B cell (primary cell): Measurements from ENCODE around the gene YBEY. TPM values are rescaled to one million over a fixed set of nuclear protein-coding genes. Genes with fewer than 3 reads are reported as not detected.
A peak's percentile ranks its signal among the peaks of the same experiment; 100 is the strongest.

ENCODE experiments used
- ATAC-seq: fragments of 200-7000 bp; cut with Tn5 transposase; one replicate; pipeline ENCODE4 v1.10.0; 2021; ENCODE audit warnings: low read depth, mild to moderate bottlenecking, moderate number of reproducible peaks, moderate library complexity
- CTCF ChIA-PET: fragments of 350-600 bp; sonication (Branson Sonifier 250); formaldehyde crosslinking; loops from one replicate; lab custom pipeline; 2021; ENCODE audit warnings: antibody characterized with exemption, inconsistent platforms; lab: Charles Lee
- POLR2A ChIA-PET: fragments of 350-600 bp; sonication (Branson Sonifier 250); formaldehyde crosslinking; loops from one replicate; lab custom pipeline; 2021; ENCODE audit warnings: antibody characterized with exemption; lab: Charles Lee
- DNase-seq: peaks from one replicate; pipeline ENCODE4 v3.0.0; 2013
- H2AFZ ChIP-seq: 2 replicates; pipeline ENCODE4 v1.6.1; 2012; ENCODE audit warnings: mild to moderate bottlenecking, low read depth, low read length; ENCODE audit not compliant: insufficient read depth, poor library complexity, severe bottlenecking
- H3K27ac ChIP-seq, 2 donors: 1 replicate in 1 of 2; 2 replicates in 1 of 2; pipeline ENCODE4 v1.5.1; 2012 to 2013; ENCODE audit warnings: low read length in 2 of 2, mild to moderate bottlenecking in 2 of 2, moderate library complexity in 1 of 2
- H3K27me3 ChIP-seq, 4 experiments: fragments of 200-600 bp in 1 of 4; sonication (generic) in 1 of 4; replicated peaks in 1 of 4; 1 replicate in 2 of 4; 2 replicates in 2 of 4; pipeline versions ENCODE4 v1.6.1 to v1.7.0; 2013 to 2016; ENCODE audit warnings: low read length in 3 of 4, mild to moderate bottlenecking in 2 of 4, mixed read lengths in 1 of 4, moderate library complexity in 1 of 4; ENCODE audit not compliant: insufficient read depth in 4 of 4, control insufficient read depth in 3 of 4; ENCODE audit errors: control extremely low read depth in 1 of 4
- H3K36me3 ChIP-seq, 2 experiments: replicated peaks in 1 of 2; 1 replicate in 1 of 2; 2 replicates in 1 of 2; pipeline versions ENCODE4 v1.6.1 to v1.7.1; 2013; ENCODE audit warnings: low read length in 1 of 2; ENCODE audit not compliant: insufficient read depth in 2 of 2, control insufficient read depth in 1 of 2; ENCODE audit errors: control extremely low read depth in 1 of 2, extremely low read depth in 1 of 2
- H3K4me1 ChIP-seq, 2 donors: fragments of 200-600 bp in 1 of 2; sonication (generic) in 1 of 2; 1 replicate in 1 of 2; 2 replicates in 1 of 2; pipeline versions ENCODE4 v1.5.1 to v1.6.1; 2013 to 2017; ENCODE audit warnings: low read length in 2 of 2; ENCODE audit not compliant: control insufficient read depth in 2 of 2, insufficient read depth in 2 of 2
- H3K4me2 ChIP-seq: replicated peaks from 2 replicates; pipeline ENCODE3; 2012; ENCODE audit warnings: mild to moderate bottlenecking, low read depth, low read length; ENCODE audit not compliant: poor library complexity, severe bottlenecking
- H3K4me3 ChIP-seq, 5 experiments: fragments of 200-600 bp in 1 of 5; sonication (generic) in 1 of 5; 1 replicate in 3 of 5; 2 replicates in 2 of 5; pipeline versions ENCODE4 v1.5.1 to v1.7.0; 2011 to 2016; ENCODE audit warnings: low read length in 4 of 5, mild to moderate bottlenecking in 4 of 5, low read depth in 2 of 5, control low read depth in 1 of 5, moderate library complexity in 1 of 5; ENCODE audit not compliant: insufficient read depth in 1 of 5; ENCODE audit errors: control extremely low read depth in 1 of 5, extremely low read depth in 1 of 5
- H3K79me2 ChIP-seq: fragments of 200-600 bp; sonication (generic); one replicate; pipeline ENCODE4 v1.6.0; 2016; ENCODE audit warnings: low read length; ENCODE audit not compliant: control insufficient read depth, insufficient read depth
- H3K9ac ChIP-seq: fragments of 200-600 bp; sonication (generic); 2 replicates; pipeline ENCODE4 v1.6.1; 2017; ENCODE audit warnings: mild to moderate bottlenecking, low read length, moderate library complexity
- H3K9me3 ChIP-seq, 3 donors: one replicate each; pipeline versions ENCODE4 v1.6.1 to v1.7.1; 2013; ENCODE audit warnings: low read length in 2 of 3; ENCODE audit not compliant: control insufficient read depth in 2 of 3, insufficient read depth in 1 of 3; ENCODE audit errors: control extremely low read depth in 1 of 3
- H4K20me1 ChIP-seq: 2 replicates; pipeline ENCODE4 v1.6.0; 2012; ENCODE audit warnings: mild to moderate bottlenecking, low read length; ENCODE audit not compliant: insufficient read depth, control insufficient read depth, poor library complexity, severe bottlenecking
- H3K27ac Mint-ChIP-seq: one replicate; pipeline ENCODE4 v1.8.0; 2021; ENCODE audit warnings: mixed read lengths
- H3K27me3 Mint-ChIP-seq: one replicate; pipeline ENCODE4 v1.8.0; 2021; ENCODE audit warnings: mixed read lengths
- H3K4me1 Mint-ChIP-seq: one replicate; pipeline ENCODE4 v1.8.0; 2021; ENCODE audit warnings: mixed read lengths
- H3K4me3 Mint-ChIP-seq: one replicate; pipeline ENCODE4 v1.8.0; 2021; ENCODE audit warnings: mixed read lengths
- H3K9me3 Mint-ChIP-seq: one replicate; pipeline ENCODE4 v1.8.0; 2022; ENCODE audit warnings: mixed read lengths; ENCODE audit not compliant: insufficient read depth
- EZH2 ChIP-seq: IDR thresholded peaks from 2 replicates; pipeline ENCODE4 v1.6.1; 2012; ENCODE audit warnings: borderline replicate concordance, low read depth, mild to moderate bottlenecking, moderate library complexity, low read length; ENCODE audit not compliant: insufficient read depth, poor library complexity, severe bottlenecking
- WGBS: methylation state at CpG from one replicate; pipeline ENCODE4 v1.1.5; 2013; ENCODE audit warnings: missing lambda C conversion rate; ENCODE audit not compliant: insufficient coverage; 5-methylcytosine and 5-hydroxymethylcytosine counted together
- intact Hi-C: fragments of 100-400 bp; cut with micrococcal nuclease; formaldehyde crosslinking; loops from one replicate; pipeline ENCODE4 v1.10.0; 2022
- polyA plus RNA-seq: library from polyadenylated mRNA; depleted of rRNA; stranded (reverse); fragments of >200 nt; gene quantifications from 2 replicates; pipeline ENCODE4 v1.2.3, GENCODE V29; 2012
- total RNA-seq, 2 donors: library from RNA; stranded (reverse); fragments of 120-200 nt in 1 of 2; gene quantifications; 1 replicate in 1 of 2; 2 replicates in 1 of 2; pipeline versions ENCODE4 v1.2.3 to v1.2.4, GENCODE V29; 2013 to 2022
- TF ChIP-seq, protein P1 (sequence below): fragments of 200-600 bp; IDR thresholded peaks from one replicate; pipeline ENCODE4 v1.8.0; 2022; ENCODE audit warnings: antibody characterized with exemption, mild to moderate bottlenecking

YBEY gene
- total and polyA plus RNA-seq, 2 donors (not counting 1 experiment from before 2014, with no cell fraction given) = 15.0 to 21.6 TPM

DNA sequence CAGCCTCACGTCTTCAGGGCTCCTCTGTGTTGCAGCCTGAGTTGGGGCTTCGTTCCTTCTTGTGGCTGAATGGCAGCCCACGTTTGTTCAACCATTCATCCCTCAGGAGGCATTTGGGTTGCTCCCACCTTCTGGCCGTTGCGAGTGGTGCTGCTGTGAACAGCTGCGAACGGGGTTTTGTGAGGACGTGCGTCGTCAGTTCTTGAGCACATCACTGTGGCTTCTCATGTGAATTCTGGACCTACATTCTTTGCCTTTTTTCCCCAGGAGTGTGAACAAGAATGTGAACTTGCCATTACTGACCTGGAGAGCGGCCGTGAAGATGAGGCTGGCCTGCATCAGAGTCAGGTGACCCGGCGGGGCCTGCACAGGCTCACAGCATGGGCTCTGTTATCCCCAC, 59.7 kb downstream of the YBEY start:
- WGBS = 97% methylated on average over 14 of the region's 14 CpGs
- no peak for DNase-seq
- H3K4me2 ChIP-seq = no peak overlapping the region
- H2AFZ ChIP-seq = no peak overlapping the region
- H3K4me3 Mint-ChIP-seq = no peak overlapping the region
- no peaks in the 10 kb centered on the region for H3K27me3 ChIP-seq
- no peaks in the 10 kb centered on the region for H3K9me3 ChIP-seq
- H3K27me3 Mint-ChIP-seq = no peaks in the 10 kb centered on the region
- peaks cover 0 to 47% of the 10 kb centered on the region in 2 experiments for H3K36me3 ChIP-seq
- H3K27ac Mint-ChIP-seq = no peak overlapping the region
- no peak overlapping the region for H3K9ac ChIP-seq
- no peaks in the 10 kb centered on the region for H3K4me1 Mint-ChIP-seq
- intact Hi-C loops = no loop called here
- TF ChIP-seq EZH2 = no peak
- TF ChIP-seq, protein P1, sequence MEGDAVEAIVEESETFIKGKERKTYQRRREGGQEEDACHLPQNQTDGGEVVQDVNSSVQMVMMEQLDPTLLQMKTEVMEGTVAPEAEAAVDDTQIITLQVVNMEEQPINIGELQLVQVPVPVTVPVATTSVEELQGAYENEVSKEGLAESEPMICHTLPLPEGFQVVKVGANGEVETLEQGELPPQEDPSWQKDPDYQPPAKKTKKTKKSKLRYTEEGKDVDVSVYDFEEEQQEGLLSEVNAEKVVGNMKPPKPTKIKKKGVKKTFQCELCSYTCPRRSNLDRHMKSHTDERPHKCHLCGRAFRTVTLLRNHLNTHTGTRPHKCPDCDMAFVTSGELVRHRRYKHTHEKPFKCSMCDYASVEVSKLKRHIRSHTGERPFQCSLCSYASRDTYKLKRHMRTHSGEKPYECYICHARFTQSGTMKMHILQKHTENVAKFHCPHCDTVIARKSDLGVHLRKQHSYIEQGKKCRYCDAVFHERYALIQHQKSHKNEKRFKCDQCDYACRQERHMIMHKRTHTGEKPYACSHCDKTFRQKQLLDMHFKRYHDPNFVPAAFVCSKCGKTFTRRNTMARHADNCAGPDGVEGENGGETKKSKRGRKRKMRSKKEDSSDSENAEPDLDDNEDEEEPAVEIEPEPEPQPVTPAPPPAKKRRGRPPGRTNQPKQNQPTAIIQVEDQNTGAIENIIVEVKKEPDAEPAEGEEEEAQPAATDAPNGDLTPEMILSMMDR = no peak
- H3K4me1 ChIP-seq = no peaks in the 10 kb centered on the region
- ChIA-PET POLR2A (no interaction called here), CTCF (no interaction called here)
- H3K79me2 ChIP-seq = peaks cover 47% of the 10 kb centered on the region
- H3K27ac ChIP-seq = no peak overlapping the region
- H3K9me3 Mint-ChIP-seq = no peaks in the 10 kb centered on the region
- no peak overlapping the region for H3K4me3 ChIP-seq
- H4K20me1 ChIP-seq = no peaks in the 10 kb centered on the region
- no peak for ATAC-seq

DNA sequence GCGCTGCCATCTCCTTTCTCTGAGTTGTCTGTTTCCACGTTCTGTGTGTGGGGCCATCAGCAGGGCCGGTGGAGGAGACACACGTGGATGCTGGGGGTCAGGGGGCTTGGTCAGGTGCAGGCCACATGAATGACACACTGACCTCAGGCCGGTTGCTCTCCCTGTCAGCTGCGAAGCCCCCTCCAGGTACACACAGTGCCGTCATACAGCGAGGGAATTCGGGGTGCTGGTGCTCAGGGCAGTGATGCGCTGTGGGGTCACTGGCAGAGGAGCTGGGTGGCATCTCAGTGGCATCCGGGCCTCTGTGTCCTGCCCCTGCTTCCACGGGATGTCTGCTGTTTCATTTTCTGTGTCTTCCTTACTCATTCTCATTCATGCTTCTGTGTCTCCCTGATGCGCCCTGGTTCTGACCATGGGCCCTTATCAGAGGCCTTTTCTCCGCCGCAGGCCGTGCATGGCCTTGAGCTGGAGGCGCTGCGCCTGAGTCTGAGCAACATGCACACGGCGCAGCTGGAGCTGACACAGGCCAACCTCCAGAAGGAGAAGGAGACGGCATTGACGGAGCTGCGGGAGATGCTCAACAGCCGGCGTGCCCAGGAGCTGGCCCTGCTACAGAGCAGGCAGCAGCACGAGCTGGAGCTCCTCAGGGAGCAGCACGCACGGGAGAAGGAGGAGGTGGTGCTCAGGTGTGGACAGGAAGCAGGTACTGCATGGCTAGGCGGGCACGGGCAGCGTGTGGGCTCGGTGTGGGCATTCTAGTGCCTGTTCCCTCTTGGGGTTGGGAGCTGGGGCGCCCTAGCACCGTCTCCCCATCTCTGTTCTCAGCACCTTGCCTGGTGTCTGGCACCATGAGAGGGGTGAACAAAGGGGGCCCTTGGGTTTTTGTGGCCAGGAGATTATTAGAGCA, 60.4 kb downstream of the YBEY start:
- no peak overlapping the region for H3K27ac ChIP-seq
- H3K9me3 ChIP-seq = no peaks in the 10 kb centered on the region
- no peaks in the 10 kb centered on the region for H4K20me1 ChIP-seq
- H3K4me1 ChIP-seq = no peaks in the 10 kb centered on the region
- no peak overlapping the region for H3K9ac ChIP-seq
- Mint-ChIP-seq H3K4me1 (no peaks in the 10 kb centered on the region), H3K27ac (peak overlapping the region; percentile 46), H3K4me3 (no peak overlapping the region), H3K9me3 (no peaks in the 10 kb centered on the region), H3K27me3 (no peaks in the 10 kb centered on the region)
- H2AFZ ChIP-seq = no peak overlapping the region
- no peak for TF ChIP-seq EZH2
- TF ChIP-seq, protein P1 = no peak
- ATAC-seq (no peak), DNase-seq (no peak)
- peaks cover 0 to 54% of the 10 kb centered on the region in 2 experiments for H3K36me3 ChIP-seq
- no peak overlapping the region for H3K4me3 ChIP-seq
- WGBS = 97% methylated on average over 33 of the region's 34 CpGs
- H3K79me2 ChIP-seq = peaks cover 44% of the 10 kb centered on the region
- no peaks in the 10 kb centered on the region for H3K27me3 ChIP-seq
- CTCF ChIA-PET = no interaction called here
- intact Hi-C loops = no loop called here
- POLR2A ChIA-PET = no interaction called here
- no peak overlapping the region for H3K4me2 ChIP-seq
